Caco-2 (cell line): Measurements from ENCODE around the gene ZMYM1. TPM values are rescaled to one million over a fixed set of nuclear protein-coding genes. Genes with fewer than 3 reads are reported as not detected.
A peak's percentile ranks its signal among the peaks of the same experiment; 100 is the strongest.
"Not testable (repeated sequence)": the region's sequence is repeated elsewhere in the genome, so short reads cannot be mapped to it uniquely, and the experiment has no call there.

Source experiments
- BruUV-seq: library from RNA; stranded (reverse); fragments of 400-500 nt; replicated peaks from 2 replicates; lab custom pipeline; 2021; lab: Mats Ljungman, UMichigan
- CTCF ChIA-PET: fragments of 300-600 bp; sonication (Branson Sonifier 250); formaldehyde crosslinking; loops from one replicate; lab custom pipeline; 2022; ENCODE audit warnings: antibody characterized with exemption; lab: Charles Lee
- POLR2A ChIA-PET: fragments of 300-600 bp; sonication (Branson Sonifier 250); formaldehyde crosslinking; loops from one replicate; lab custom pipeline; 2022; ENCODE audit warnings: antibody characterized with exemption; lab: Charles Lee
- DNase-seq, 2 experiments: peaks; one replicate each; pipeline versions ENCODE4 v3.0.0 to v3.0.0-alpha.2; 2020 to 2022
- H3K27me3 ChIP-seq: replicated peaks from 2 replicates; pipeline ENCODE4 v1.6.0; 2011; ENCODE audit warnings: low read length; ENCODE audit not compliant: control insufficient read depth, insufficient read depth
- H3K36me3 ChIP-seq: 2 replicates; pipeline ENCODE4 v1.5.1; 2011; ENCODE audit warnings: low read length; ENCODE audit not compliant: control insufficient read depth, insufficient read depth
- H3K4me1 ChIP-seq: fragments of 250-450 bp; sonication (Bioruptor Pico); 2 replicates; pipeline ENCODE4 v1.5.1; 2020; ENCODE audit warnings: mild to moderate bottlenecking
- H3K4me3 ChIP-seq: 2 replicates; pipeline ENCODE4 v1.5.1; 2011; ENCODE audit warnings: low read depth, mild to moderate bottlenecking, control low read depth, low read length
- H3K9me3 ChIP-seq: fragments of 250-450 bp; sonication (Bioruptor Pico); 2 replicates; pipeline ENCODE4 v1.5.1; 2020; ENCODE audit warnings: mild to moderate bottlenecking, moderate library complexity
- H3K27ac Mint-ChIP-seq: one replicate; pipeline ENCODE4 v1.8.0; 2022; ENCODE audit warnings: mixed read lengths; ENCODE audit not compliant: unreplicated experiment
- H3K27me3 Mint-ChIP-seq: one replicate; pipeline ENCODE4 v1.8.0; 2022; ENCODE audit warnings: mixed read lengths; ENCODE audit not compliant: insufficient read depth, unreplicated experiment
- H3K36me3 Mint-ChIP-seq: one replicate; pipeline ENCODE4 v1.8.0; 2022; ENCODE audit warnings: mild to moderate bottlenecking, mixed read lengths; ENCODE audit not compliant: insufficient read depth, unreplicated experiment
- H3K4me1 Mint-ChIP-seq: one replicate; pipeline ENCODE4 v1.8.0; 2022; ENCODE audit warnings: low read depth, mixed read lengths; ENCODE audit not compliant: unreplicated experiment
- H3K4me3 Mint-ChIP-seq: one replicate; pipeline ENCODE4 v1.8.0; 2022; ENCODE audit warnings: mild to moderate bottlenecking, moderate library complexity, mixed read lengths; ENCODE audit not compliant: unreplicated experiment
- H3K9me3 Mint-ChIP-seq: one replicate; pipeline ENCODE4 v1.8.0; 2022; ENCODE audit warnings: mixed read lengths; ENCODE audit not compliant: unreplicated experiment
- intact Hi-C: fragments of 100-400 bp; cut with micrococcal nuclease; formaldehyde crosslinking; loops from one replicate; pipeline ENCODE4 v1.10.0; 2022; ENCODE audit not compliant: unreplicated experiment
- total RNA-seq: library from RNA; stranded (reverse); gene quantifications from 2 replicates; pipeline ENCODE4 v1.2.3, GENCODE V29; 2022
- TF ChIP-seq, protein P1 (sequence below), 2 experiments: fragments of 200-600 bp in 1 of 2; IDR thresholded peaks; 1 replicate in 1 of 2; 2 replicates in 1 of 2; pipeline versions ENCODE4 v1.5.1 to v1.8.0; 2011 to 2022; ENCODE audit warnings: antibody characterized with exemption in 1 of 2, control low read depth in 1 of 2, inconsistent platforms in 1 of 2, low read depth in 1 of 2, low read length in 1 of 2, mild to moderate bottlenecking in 1 of 2, moderate library complexity in 1 of 2; ENCODE audit not compliant: insufficient read depth in 1 of 2, severe bottlenecking in 1 of 2, unreplicated experiment in 1 of 2

Gene ZMYM1
- total RNA-seq, 1 experiment from 2014 or later: 14.0 TPM

DNA sequence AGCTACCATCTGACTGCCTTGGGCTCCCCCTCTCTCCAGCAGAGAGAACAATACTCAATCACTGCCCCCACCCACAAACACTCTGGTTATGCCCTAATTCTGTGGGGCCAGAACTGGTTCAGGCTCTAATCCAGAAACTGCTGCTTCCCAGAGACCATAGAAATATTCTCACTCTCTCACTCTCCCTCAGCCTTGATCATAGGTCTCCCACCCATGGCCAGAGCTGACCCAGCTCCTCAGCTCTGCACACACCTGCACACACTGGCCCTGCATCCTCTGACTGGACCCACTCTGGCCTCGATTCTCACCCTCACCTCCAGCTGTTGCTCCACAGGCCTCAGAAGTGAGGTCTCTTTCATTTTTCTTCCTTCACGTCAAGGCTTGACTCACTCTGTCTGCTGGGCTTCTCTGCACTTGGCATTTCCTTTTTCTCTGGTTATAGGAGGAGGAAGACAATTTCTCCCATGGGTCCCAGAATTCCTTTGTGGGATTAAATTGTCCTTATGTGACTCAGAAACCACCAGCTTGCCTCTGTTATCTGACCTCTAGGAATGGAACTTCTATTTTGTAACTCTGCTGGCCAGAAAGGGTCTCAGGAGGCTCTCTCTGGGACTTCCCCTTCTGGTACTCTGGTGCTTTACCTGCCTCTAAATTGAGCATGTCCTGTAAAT lies 31.9 kb upstream of the ZMYM1 start:
- BruUV-seq: no TSS peak
- H3K27me3 Mint-ChIP-seq: no peaks in the 10 kb centered on the region
- no peak overlapping the region for H3K27ac Mint-ChIP-seq
- no peak overlapping the region for H3K4me3 Mint-ChIP-seq
- CTCF ChIA-PET: no interaction called here
- TF ChIP-seq, protein P1, sequence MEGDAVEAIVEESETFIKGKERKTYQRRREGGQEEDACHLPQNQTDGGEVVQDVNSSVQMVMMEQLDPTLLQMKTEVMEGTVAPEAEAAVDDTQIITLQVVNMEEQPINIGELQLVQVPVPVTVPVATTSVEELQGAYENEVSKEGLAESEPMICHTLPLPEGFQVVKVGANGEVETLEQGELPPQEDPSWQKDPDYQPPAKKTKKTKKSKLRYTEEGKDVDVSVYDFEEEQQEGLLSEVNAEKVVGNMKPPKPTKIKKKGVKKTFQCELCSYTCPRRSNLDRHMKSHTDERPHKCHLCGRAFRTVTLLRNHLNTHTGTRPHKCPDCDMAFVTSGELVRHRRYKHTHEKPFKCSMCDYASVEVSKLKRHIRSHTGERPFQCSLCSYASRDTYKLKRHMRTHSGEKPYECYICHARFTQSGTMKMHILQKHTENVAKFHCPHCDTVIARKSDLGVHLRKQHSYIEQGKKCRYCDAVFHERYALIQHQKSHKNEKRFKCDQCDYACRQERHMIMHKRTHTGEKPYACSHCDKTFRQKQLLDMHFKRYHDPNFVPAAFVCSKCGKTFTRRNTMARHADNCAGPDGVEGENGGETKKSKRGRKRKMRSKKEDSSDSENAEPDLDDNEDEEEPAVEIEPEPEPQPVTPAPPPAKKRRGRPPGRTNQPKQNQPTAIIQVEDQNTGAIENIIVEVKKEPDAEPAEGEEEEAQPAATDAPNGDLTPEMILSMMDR (IDR thresholded peaks at IDR 0.05; ENCODE audit: insufficient read depth in 1 of 2, low read depth in 1 of 2, low read length in 1 of 2, severe bottlenecking in 1 of 2, unreplicated experiment in 1 of 2): no peak
- Histone ChIP-seq H3K4me1 (no peaks in the 10 kb centered on the region), H3K36me3 (no peaks in the 10 kb centered on the region), H3K4me3 (no peak overlapping the region), H3K27me3 (no peaks in the 10 kb centered on the region), H3K9me3 (no peaks in the 10 kb centered on the region)
- DNase-seq: no peak
- no peaks in the 10 kb centered on the region for H3K36me3 Mint-ChIP-seq
- H3K9me3 Mint-ChIP-seq: no peaks in the 10 kb centered on the region
- POLR2A ChIA-PET: no interaction called here
- intact Hi-C loops: no loop called here
- no peaks in the 10 kb centered on the region for H3K4me1 Mint-ChIP-seq

DNA sequence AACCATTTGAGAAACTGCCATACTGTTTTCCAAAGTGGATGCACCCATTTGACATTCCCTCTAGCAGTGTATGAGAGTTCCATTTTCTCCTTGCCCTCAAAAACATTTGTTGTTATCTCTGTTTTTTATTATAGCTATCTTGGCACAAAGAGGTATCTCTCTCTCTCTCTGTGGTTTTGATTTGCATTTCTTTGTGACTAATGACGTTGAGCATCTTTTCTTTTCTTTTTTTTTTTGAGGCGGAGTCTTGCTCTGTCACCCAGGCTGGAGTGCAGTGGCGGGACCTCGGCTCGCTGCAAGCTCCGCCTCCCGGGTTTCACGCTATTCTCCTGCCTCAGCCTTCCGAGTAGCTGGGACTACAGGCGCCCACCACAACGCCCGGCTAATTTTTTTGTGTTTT lies 30.1 kb upstream of the ZMYM1 start:
- no peaks in the 10 kb centered on the region for H3K36me3 ChIP-seq
- H3K9me3 ChIP-seq: no peaks in the 10 kb centered on the region
- H3K27ac Mint-ChIP-seq: no peak overlapping the region
- BruUV-seq: no TSS peak
- no peak for DNase-seq
- no peaks in the 10 kb centered on the region for H3K4me1 ChIP-seq
- ChIA-PET CTCF (no interaction called here), POLR2A (no interaction called here)
- H3K4me3 ChIP-seq: no peak overlapping the region
- no peaks in the 10 kb centered on the region for H3K27me3 Mint-ChIP-seq
- no peaks in the 10 kb centered on the region for H3K27me3 ChIP-seq
- TF ChIP-seq, protein P1 (IDR thresholded peaks at IDR 0.05; ENCODE audit: insufficient read depth in 1 of 2, low read depth in 1 of 2, low read length in 1 of 2, severe bottlenecking in 1 of 2, unreplicated experiment in 1 of 2): no peak
- intact Hi-C loops: no loop called here
- H3K4me1 Mint-ChIP-seq: no peaks in the 10 kb centered on the region
- no peak overlapping the region for H3K4me3 Mint-ChIP-seq
- H3K36me3 Mint-ChIP-seq: no peaks in the 10 kb centered on the region
- no peaks in the 10 kb centered on the region for H3K9me3 Mint-ChIP-seq

DNA sequence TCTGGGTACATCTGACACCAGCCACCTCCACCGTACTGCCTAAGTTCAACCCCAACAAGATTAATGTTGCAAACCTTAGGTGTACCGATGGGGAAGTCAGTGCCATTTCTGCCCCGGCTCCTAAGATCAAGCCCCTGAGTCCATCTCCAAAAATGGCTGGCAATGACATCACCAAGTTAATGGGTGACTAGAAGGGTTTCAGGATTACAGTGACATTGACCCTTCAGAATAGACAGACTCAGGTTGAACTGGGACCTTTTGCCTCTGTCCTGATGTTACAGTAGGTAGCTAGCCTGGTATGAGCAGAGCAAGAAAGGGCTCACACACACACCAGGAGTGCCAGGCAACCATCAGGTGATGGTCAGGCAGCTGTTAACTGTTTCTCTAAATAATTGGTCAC lies 25.8 kb upstream of the ZMYM1 start:
- TF ChIP-seq, protein P1 (IDR thresholded peaks at IDR 0.05; ENCODE audit: insufficient read depth in 1 of 2, low read depth in 1 of 2, low read length in 1 of 2, severe bottlenecking in 1 of 2, unreplicated experiment in 1 of 2): no peak
- no TSS peak for BruUV-seq

DNA sequence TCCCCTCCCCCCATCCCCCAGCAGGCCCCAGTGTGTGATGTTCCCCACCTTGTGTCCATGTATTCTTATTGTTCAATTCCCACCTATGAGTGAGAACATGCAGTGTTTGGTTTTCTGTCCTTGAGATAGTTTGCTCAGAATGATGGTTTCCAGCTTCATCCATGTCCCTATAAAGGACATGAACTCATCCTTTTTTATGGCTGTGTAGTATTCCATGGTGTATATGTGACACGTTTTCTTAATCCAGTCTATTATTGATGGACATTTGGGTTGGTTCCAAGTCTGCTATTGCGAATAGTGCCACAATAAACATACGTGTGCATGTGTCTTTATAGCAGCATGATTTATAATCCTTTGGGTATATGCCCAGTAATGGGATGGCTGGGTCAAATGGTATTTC lies 24.9 kb upstream of the ZMYM1 start:
- H3K9me3 ChIP-seq, H3K36me3 Mint-ChIP-seq, intact Hi-C loops, H3K27me3 ChIP-seq, H3K4me3 Mint-ChIP-seq, DNase-seq, H3K27ac Mint-ChIP-seq, H3K36me3 ChIP-seq, H3K4me1 Mint-ChIP-seq, H3K27me3 Mint-ChIP-seq, H3K4me1 ChIP-seq, H3K9me3 Mint-ChIP-seq, BruUV-seq, CTCF ChIA-PET, H3K4me3 ChIP-seq, POLR2A ChIA-PET: not testable (repeated sequence)

More for the DNA sequence above, 25.8 kb upstream of the ZMYM1 start:
- H3K9me3 Mint-ChIP-seq: no peaks in the 10 kb centered on the region
- Histone ChIP-seq H3K27me3 (no peaks in the 10 kb centered on the region), H3K9me3 (no peaks in the 10 kb centered on the region), H3K36me3 (no peaks in the 10 kb centered on the region), H3K4me1 (no peaks in the 10 kb centered on the region), H3K4me3 (no peak overlapping the region)
- no peaks in the 10 kb centered on the region for H3K36me3 Mint-ChIP-seq
- no peak overlapping the region for H3K27ac Mint-ChIP-seq
- intact Hi-C loops: no loop called here
- POLR2A ChIA-PET: no interaction called here
- CTCF ChIA-PET: no interaction called here
- no peak for DNase-seq
- peaks cover 7% of the 10 kb centered on the region for H3K27me3 Mint-ChIP-seq
- peaks cover 4% of the 10 kb centered on the region for H3K4me1 Mint-ChIP-seq
- no peak overlapping the region for H3K4me3 Mint-ChIP-seq

DNA sequence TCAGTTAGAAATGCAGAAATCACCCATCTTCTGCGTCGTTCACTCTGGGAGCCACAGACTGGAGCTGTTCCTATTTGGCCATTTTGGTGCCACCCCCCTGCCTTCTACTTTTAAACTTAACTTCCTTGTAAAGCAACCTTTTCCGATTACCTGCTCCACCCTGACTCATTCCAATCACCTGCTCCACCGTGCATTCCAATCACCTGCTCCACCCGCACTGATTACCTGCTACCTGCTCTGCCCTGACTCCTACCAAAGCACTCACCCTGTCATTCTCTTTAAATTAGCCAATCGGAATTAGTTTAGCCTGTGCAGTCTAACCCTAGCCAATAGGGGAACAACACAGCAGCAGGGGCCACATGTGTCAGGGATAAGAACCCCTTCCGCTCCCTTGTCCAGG lies 20.9 kb upstream of the ZMYM1 start:
- H3K4me1 ChIP-seq, POLR2A ChIA-PET, H3K27me3 Mint-ChIP-seq, H3K4me3 ChIP-seq, H3K9me3 ChIP-seq, H3K36me3 Mint-ChIP-seq, DNase-seq, H3K36me3 ChIP-seq, H3K4me1 Mint-ChIP-seq, H3K9me3 Mint-ChIP-seq, H3K27me3 ChIP-seq, CTCF ChIA-PET, intact Hi-C loops, BruUV-seq: not testable (repeated sequence)
- Mint-ChIP-seq H3K4me3 (peak overlapping the region; percentile 25), H3K27ac (peak overlapping the region; percentile 58)
